HCT116 (cell line): ENCODE data around the gene MRFAP1. TPM values are rescaled to one million over a fixed set of nuclear protein-coding genes. Genes with fewer than 3 reads are reported as not detected.

ENCODE experiments used
- ATAC-seq: fragments of 200-7000 bp; cut with Tn5 transposase; 2 replicates; pipeline ENCODE4 v1.9.1; 2020; ENCODE audit warnings: mild to moderate bottlenecking, moderate library complexity
- BruUV-seq: library from RNA; stranded (reverse); fragments of 400-500 nt; replicated peaks from 2 replicates; lab custom pipeline; 2021; lab: Mats Ljungman, UMichigan
- CTCF ChIA-PET: fragments of 300-600 bp; sonication (Branson Sonifier 250); formaldehyde crosslinking; loops from one replicate; lab custom pipeline; 2021; ENCODE audit warnings: antibody characterized with exemption; lab: Charles Lee
- POLR2A ChIA-PET: fragments of 300-600, 350-600 bp; sonication (Branson Sonifier 250); formaldehyde crosslinking; loops from one replicate; lab custom pipeline; 2021; ENCODE audit warnings: antibody characterized with exemption; lab: Charles Lee
- RAD21 ChIA-PET, 2 experiments: fragments of 300-600 bp; sonication (Branson Sonifier 250); formaldehyde crosslinking; loops; one replicate each; lab custom pipeline; 2023; ENCODE audit warnings: low total read pairs in 2 of 2; ENCODE audit not compliant: uncharacterized antibody in 2 of 2, unreplicated experiment in 2 of 2, low non-redundant PET in 1 of 2; lab: Charles Lee
- DNase-seq: peaks from one replicate; pipeline ENCODE4 v3.0.0-alpha.2; 2010; ENCODE audit warnings: low read depth, low spot score
- H2AFZ ChIP-seq: fragments of 200-600 bp; shearing (Covaris generic), sonication (generic); 2 replicates; pipeline ENCODE4 v1.6.1; 2017; ENCODE audit warnings: low read depth, mixed run types, mixed read lengths, antibody characterized with exemption, low read length; ENCODE audit not compliant: poor library complexity, severe bottlenecking
- H3K27ac ChIP-seq: 2 replicates; pipeline ENCODE4 v1.5.1; 2012; ENCODE audit warnings: low read depth, low read length
- H3K27me3 ChIP-seq: fragments of 200-600 bp; sonication (generic); 2 replicates; pipeline ENCODE4 v1.6.1; 2016; ENCODE audit warnings: mixed run types, low read length, mixed read lengths; ENCODE audit not compliant: insufficient read depth
- H3K36me3 ChIP-seq, 2 experiments: fragments of 200-500 bp in 1 of 2; fragments of 200-600 bp in 1 of 2; sonication (Bioruptor generic) in 1 of 2; sonication (generic) in 1 of 2; 2 replicates each; pipeline versions ENCODE4 v1.5.1 to v1.6.1; 2014 to 2016; ENCODE audit warnings: low read length in 2 of 2, inconsistent platforms in 1 of 2, mixed read lengths in 1 of 2, mixed run types in 1 of 2; ENCODE audit not compliant: insufficient read depth in 2 of 2, control insufficient read depth in 1 of 2
- H3K4me1 ChIP-seq, 2 experiments: fragments of 200-600 bp in 1 of 2; sonication (generic) in 1 of 2; 2 replicates each; pipeline versions ENCODE4 v1.5.1 to v1.6.1; 2012 to 2017; ENCODE audit warnings: low read length in 2 of 2, inconsistent platforms in 1 of 2, mild to moderate bottlenecking in 1 of 2, mixed read lengths in 1 of 2, mixed run types in 1 of 2, moderate library complexity in 1 of 2; ENCODE audit not compliant: insufficient read depth in 2 of 2, control insufficient read depth in 1 of 2
- H3K4me2 ChIP-seq: fragments of 200-600 bp; sonication (generic); 2 replicates; pipeline ENCODE4 v1.6.1; 2017; ENCODE audit warnings: mixed run types, low read length, mixed read lengths
- H3K4me3 ChIP-seq, 2 experiments: fragments of 200-600 bp in 1 of 2; sonication (generic) in 1 of 2; replicated peaks in 1 of 2; 2 replicates each; pipeline ENCODE4 v1.5.1; 2011 to 2016; ENCODE audit warnings: low read length in 2 of 2, control low read depth in 1 of 2, low read depth in 1 of 2, mild to moderate bottlenecking in 1 of 2, mixed read lengths in 1 of 2, mixed run types in 1 of 2
- H3K79me2 ChIP-seq: fragments of 200-600 bp; sonication (generic); 2 replicates; pipeline ENCODE4 v1.6.1; 2017; ENCODE audit warnings: mild to moderate bottlenecking, mixed run types, low read length, moderate library complexity, mixed read lengths; ENCODE audit not compliant: insufficient read depth
- H3K9ac ChIP-seq: fragments of 200-600 bp; sonication (generic); 2 replicates; pipeline ENCODE4 v1.6.1; 2016; ENCODE audit warnings: low read length, mixed read lengths
- H3K9me2 ChIP-seq: fragments of 200-600 bp; sonication (generic), shearing (Covaris generic); 2 replicates; pipeline ENCODE4 v1.6.1; 2017; ENCODE audit warnings: mixed run types, mild to moderate bottlenecking, moderate library complexity; ENCODE audit not compliant: insufficient read depth
- H3K9me3 ChIP-seq, 2 experiments: fragments of 200-500 bp in 1 of 2; fragments of 200-600 bp in 1 of 2; sonication (Bioruptor generic) in 1 of 2; sonication (generic) in 1 of 2; 2 replicates each; pipeline ENCODE4 v1.6.1; 2014 to 2017; ENCODE audit warnings: low read length in 2 of 2, mixed read lengths in 2 of 2, inconsistent platforms in 1 of 2, low read depth in 1 of 2, mild to moderate bottlenecking in 1 of 2, mixed run types in 1 of 2, moderate library complexity in 1 of 2; ENCODE audit not compliant: control insufficient read depth in 1 of 2, insufficient read depth in 1 of 2
- H4K20me1 ChIP-seq: fragments of 200-600 bp; sonication (generic), shearing (Covaris generic); 2 replicates; pipeline ENCODE4 v1.6.1; 2017; ENCODE audit warnings: mixed run types, mild to moderate bottlenecking, moderate library complexity; ENCODE audit not compliant: insufficient read depth
- ATF3 ChIP-seq: IDR thresholded peaks from 2 replicates; pipeline ENCODE4 v1.6.1; 2012
- CEBPB ChIP-seq: IDR thresholded peaks from 2 replicates; pipeline ENCODE4 v1.6.1; 2012; ENCODE audit warnings: low read depth
- CTCF ChIP-seq, 3 experiments: fragments of 200-600 bp in 1 of 3; sonication (generic) in 1 of 3; IDR thresholded peaks in 2 of 3; conservative IDR thresholded peaks in 1 of 3; 2 replicates each; pipeline ENCODE4 v1.5.1; 2012 to 2017; ENCODE audit warnings: low read depth in 2 of 3, low read length in 2 of 3, antibody characterized with exemption in 1 of 3, borderline replicate concordance in 1 of 3, control low read depth in 1 of 3, mild to moderate bottlenecking in 1 of 3, mixed read lengths in 1 of 3, mixed run types in 1 of 3, moderate library complexity in 1 of 3; ENCODE audit not compliant: insufficient read depth in 1 of 3
- EGR1 ChIP-seq: IDR thresholded peaks from 2 replicates; pipeline ENCODE4 v1.6.1; 2012; ENCODE audit warnings: low read depth
- ELF1 ChIP-seq: IDR thresholded peaks from 2 replicates; pipeline ENCODE4 v1.6.1; 2012; ENCODE audit warnings: low read depth, borderline replicate concordance
- EZH2 ChIP-seq: fragments of 200-600 bp; sonication (generic); IDR thresholded peaks from 2 replicates; pipeline ENCODE4 v1.6.1; 2017; ENCODE audit warnings: antibody characterized with exemption, mixed run types
- EZH2phosphoT487 ChIP-seq: fragments of 200-600 bp; IDR thresholded peaks from 2 replicates; pipeline ENCODE4 v1.6.1; 2018; ENCODE audit warnings: antibody characterized with exemption, borderline replicate concordance
- JUND ChIP-seq: IDR thresholded peaks from 2 replicates; pipeline ENCODE4 v1.6.1; 2012
- MAX ChIP-seq: IDR thresholded peaks from 2 replicates; pipeline ENCODE4 v1.6.1; 2012
- POLR2AphosphoS5 ChIP-seq: IDR thresholded peaks from 2 replicates; pipeline ENCODE4 v1.6.1; 2011; ENCODE audit warnings: mild to moderate bottlenecking, low read depth, low read length, moderate library complexity
- RAD21 ChIP-seq: IDR thresholded peaks from 2 replicates; pipeline ENCODE4 v1.6.1; 2012; ENCODE audit warnings: low read depth, mild to moderate bottlenecking
- SIN3A ChIP-seq: IDR thresholded peaks from 2 replicates; pipeline ENCODE4 v1.6.1; 2012; ENCODE audit warnings: low read depth
- SP1 ChIP-seq: IDR thresholded peaks from 2 replicates; pipeline ENCODE4 v1.6.1; 2012; ENCODE audit warnings: low read depth
- SRF ChIP-seq: IDR thresholded peaks from 2 replicates; pipeline ENCODE4 v1.6.1; 2012; ENCODE audit warnings: low read depth
- TCF7L2 ChIP-seq: IDR thresholded peaks from 2 replicates; pipeline ENCODE4 v1.7.0; 2011; ENCODE audit warnings: borderline replicate concordance, inconsistent platforms; ENCODE audit not compliant: insufficient read depth, insufficient read length; ENCODE audit errors: extremely low read depth
- YY1 ChIP-seq: IDR thresholded peaks from 2 replicates; pipeline ENCODE4 v1.6.1; 2011; ENCODE audit warnings: low read length, low read depth, moderate library complexity, mild to moderate bottlenecking; ENCODE audit not compliant: insufficient replicate concordance; ENCODE audit errors: extremely low read depth
- ZFX ChIP-seq: fragments of 450-650 bp; IDR thresholded peaks from 2 replicates; pipeline ENCODE4 v1.6.1; 2017
- ZNF274 ChIP-seq: fragments of 200-500 bp; sonication (Bioruptor generic); IDR thresholded peaks from 2 replicates; pipeline ENCODE4 v1.6.1; 2014; ENCODE audit warnings: mild to moderate bottlenecking, low read depth, low read length, inconsistent platforms
- intact Hi-C: fragments of 100-400 bp; cut with micrococcal nuclease; formaldehyde crosslinking; loops from 2 replicates; pipeline ENCODE4 v1.10.0; 2022
- total RNA-seq: library from RNA; stranded (reverse); gene quantifications from one replicate; pipeline ENCODE4 v1.2.1, GENCODE V29; 2021; ENCODE audit not compliant: unreplicated experiment
- TF ChIP-seq, protein P1 (sequence below): IDR thresholded peaks from 2 replicates; pipeline ENCODE4 v1.6.1; 2011; ENCODE audit warnings: mild to moderate bottlenecking, low read length, moderate library complexity; ENCODE audit not compliant: insufficient replicate concordance; ENCODE audit errors: extremely low read depth
- TF ChIP-seq, protein P2 (sequence below): IDR thresholded peaks from 2 replicates; pipeline ENCODE4 v1.6.1; 2012; ENCODE audit warnings: low read depth

MRFAP1 gene
- total RNA-seq, 1 experiment from 2014 or later: 313 TPM

DNA sequence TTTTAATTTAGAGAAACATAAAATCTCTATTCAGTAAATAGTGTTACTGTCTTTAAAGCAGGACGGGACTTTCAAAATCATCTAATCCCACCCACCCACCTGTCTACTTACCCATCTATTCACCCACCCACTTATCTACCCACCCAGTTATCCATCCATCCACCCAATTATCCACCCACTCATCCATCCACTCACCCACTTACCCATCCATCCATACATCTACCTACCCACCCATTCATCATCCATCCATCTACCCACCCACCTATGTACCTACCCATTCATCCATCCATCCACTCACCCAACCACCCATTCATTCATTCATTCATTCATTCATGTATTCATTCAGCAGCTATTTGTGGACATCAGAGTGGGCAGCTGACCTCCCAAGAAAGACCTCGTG is 34.9 kb upstream of the MRFAP1 start:
- CTCF ChIA-PET: no interaction called here
- Histone ChIP-seq H3K4me3 (no peak overlapping the region), H2AFZ (no peak overlapping the region), H3K4me2 (no peak overlapping the region), H3K9ac (no peak overlapping the region), H3K79me2 (no peaks in the 10 kb centered on the region), H3K9me3 (peaks cover 4% of the 10 kb centered on the region in 2 experiments; a peak in 2 of 4 replicates), H3K4me1 (no peaks in the 10 kb centered on the region), H4K20me1 (no peaks in the 10 kb centered on the region), H3K27ac (no peak overlapping the region), H3K36me3 (peaks cover 0 to 7% of the 10 kb centered on the region in 2 experiments; a peak in 3 of 4 replicates), H3K27me3 (no peaks in the 10 kb centered on the region), H3K9me2 (no peaks in the 10 kb centered on the region)
- no TSS peak for BruUV-seq
- POLR2A ChIA-PET: no interaction called here
- ATAC-seq: no peak
- TF ChIP-seq RAD21 (no peak), EGR1 (no peak), POLR2AphosphoS5 (no peak), EZH2phosphoT487 (no peak), SP1 (no peak), EZH2 (no peak), ELF1 (no peak), ZFX (no peak), ATF3 (no peak), TCF7L2 (no peak), MAX (no peak), CTCF (IDR thresholded peaks at IDR 0.05 in 2 of 3, conservative IDR thresholded peaks at IDR 0.05 in 1 of 3; ENCODE audit: borderline replicate concordance in 1 of 3, insufficient read depth in 1 of 3, low read depth in 2 of 3, low read length in 2 of 3) (no peak), YY1 (no peak), JUND (no peak), SRF (no peak), ZNF274 (no peak), CEBPB (no peak), SIN3A (no peak)
- TF ChIP-seq, protein P1, sequence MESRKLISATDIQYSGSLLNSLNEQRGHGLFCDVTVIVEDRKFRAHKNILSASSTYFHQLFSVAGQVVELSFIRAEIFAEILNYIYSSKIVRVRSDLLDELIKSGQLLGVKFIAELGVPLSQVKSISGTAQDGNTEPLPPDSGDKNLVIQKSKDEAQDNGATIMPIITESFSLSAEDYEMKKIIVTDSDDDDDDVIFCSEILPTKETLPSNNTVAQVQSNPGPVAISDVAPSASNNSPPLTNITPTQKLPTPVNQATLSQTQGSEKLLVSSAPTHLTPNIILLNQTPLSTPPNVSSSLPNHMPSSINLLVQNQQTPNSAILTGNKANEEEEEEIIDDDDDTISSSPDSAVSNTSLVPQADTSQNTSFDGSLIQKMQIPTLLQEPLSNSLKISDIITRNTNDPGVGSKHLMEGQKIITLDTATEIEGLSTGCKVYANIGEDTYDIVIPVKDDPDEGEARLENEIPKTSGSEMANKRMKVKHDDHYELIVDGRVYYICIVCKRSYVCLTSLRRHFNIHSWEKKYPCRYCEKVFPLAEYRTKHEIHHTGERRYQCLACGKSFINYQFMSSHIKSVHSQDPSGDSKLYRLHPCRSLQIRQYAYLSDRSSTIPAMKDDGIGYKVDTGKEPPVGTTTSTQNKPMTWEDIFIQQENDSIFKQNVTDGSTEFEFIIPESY: no peak
- TF ChIP-seq, protein P2, sequence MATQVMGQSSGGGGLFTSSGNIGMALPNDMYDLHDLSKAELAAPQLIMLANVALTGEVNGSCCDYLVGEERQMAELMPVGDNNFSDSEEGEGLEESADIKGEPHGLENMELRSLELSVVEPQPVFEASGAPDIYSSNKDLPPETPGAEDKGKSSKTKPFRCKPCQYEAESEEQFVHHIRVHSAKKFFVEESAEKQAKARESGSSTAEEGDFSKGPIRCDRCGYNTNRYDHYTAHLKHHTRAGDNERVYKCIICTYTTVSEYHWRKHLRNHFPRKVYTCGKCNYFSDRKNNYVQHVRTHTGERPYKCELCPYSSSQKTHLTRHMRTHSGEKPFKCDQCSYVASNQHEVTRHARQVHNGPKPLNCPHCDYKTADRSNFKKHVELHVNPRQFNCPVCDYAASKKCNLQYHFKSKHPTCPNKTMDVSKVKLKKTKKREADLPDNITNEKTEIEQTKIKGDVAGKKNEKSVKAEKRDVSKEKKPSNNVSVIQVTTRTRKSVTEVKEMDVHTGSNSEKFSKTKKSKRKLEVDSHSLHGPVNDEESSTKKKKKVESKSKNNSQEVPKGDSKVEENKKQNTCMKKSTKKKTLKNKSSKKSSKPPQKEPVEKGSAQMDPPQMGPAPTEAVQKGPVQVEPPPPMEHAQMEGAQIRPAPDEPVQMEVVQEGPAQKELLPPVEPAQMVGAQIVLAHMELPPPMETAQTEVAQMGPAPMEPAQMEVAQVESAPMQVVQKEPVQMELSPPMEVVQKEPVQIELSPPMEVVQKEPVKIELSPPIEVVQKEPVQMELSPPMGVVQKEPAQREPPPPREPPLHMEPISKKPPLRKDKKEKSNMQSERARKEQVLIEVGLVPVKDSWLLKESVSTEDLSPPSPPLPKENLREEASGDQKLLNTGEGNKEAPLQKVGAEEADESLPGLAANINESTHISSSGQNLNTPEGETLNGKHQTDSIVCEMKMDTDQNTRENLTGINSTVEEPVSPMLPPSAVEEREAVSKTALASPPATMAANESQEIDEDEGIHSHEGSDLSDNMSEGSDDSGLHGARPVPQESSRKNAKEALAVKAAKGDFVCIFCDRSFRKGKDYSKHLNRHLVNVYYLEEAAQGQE: no peak
- no peak for DNase-seq
- RAD21 ChIA-PET: no interaction called here
- intact Hi-C loops: no loop called here
